Amygdala (tissue), 56 donors: ENCODE measurements around the gene NPM1.
"Not testable (repeated sequence)": the region's sequence is repeated elsewhere in the genome, so short reads cannot be mapped to it uniquely, and the experiment has no call there.

Experiments used
- DNase-seq, 56 donors: peaks; one replicate each; lab custom pipeline; 2025; lab: John Stamatoyannopoulos, UW

The NPM1 gene

GRCh38 chr5:171384999-171385398, 2.6 kb upstream of the NPM1 start:
- peak in 1 of 56 donors; percentile 28 for DNase-seq

- no peak for DNase-seq
These were observed 1.5 kb upstream of the NPM1 start for GRCh38 chr5:171386006-171386671.

GRCh38 chr5:171386861-171387344, 746 bp upstream of the NPM1 start:
- DNase-seq: peak in 1 of 56 donors; percentile 45

- DNase-seq: peak in 54 of 56 donors; percentile 9 to 86 (median 64)
These were observed 544 bp downstream of the NPM1 start for GRCh38 chr5:171387970-171388815.

GRCh38 chr5:171388816-171389168, 1.1 kb downstream of the NPM1 start:
- DNase-seq: no peak

GRCh38 chr5:171390883-171391677, 3.4 kb downstream of the NPM1 start:
- no peak for DNase-seq

- no peak for DNase-seq
These were observed 4.4 kb downstream of the NPM1 start for GRCh38 chr5:171391996-171392577.

GRCh38 chr5:171392585-171393159, 5.0 kb downstream of the NPM1 start:
- DNase-seq: no peak

GRCh38 chr5:171395042-171395441, 7.4 kb downstream of the NPM1 start:
- DNase-seq: no peak

- not testable (repeated sequence) for DNase-seq
These were observed 8.9 kb downstream of the NPM1 start for GRCh38 chr5:171396583-171396982.

- no peak for DNase-seq
These were observed 9.5 kb downstream of the NPM1 start for GRCh38 chr5:171397190-171397589.

- DNase-seq: no peak
These were observed 9.9 kb downstream of the NPM1 start for GRCh38 chr5:171397599-171397998.

- DNase-seq: not testable (repeated sequence)
These were observed 11.0 kb downstream of the NPM1 start for GRCh38 chr5:171398660-171399059.

- no peak for DNase-seq
These were observed 12.5 kb downstream of the NPM1 start for GRCh38 chr5:171400169-171400568.

- DNase-seq: no peak
These were observed 13.7 kb downstream of the NPM1 start for GRCh38 chr5:171401167-171401947.

GRCh38 chr5:171402751-171403150, 15.1 kb downstream of the NPM1 start:
- DNase-seq: not testable (repeated sequence)

GRCh38 chr5:171405615-171406014, 18.0 kb downstream of the NPM1 start:
- DNase-seq: no peak

- DNase-seq: no peak
These were observed 19.6 kb downstream of the NPM1 start for GRCh38 chr5:171407234-171407633.
